Spleen (tissue), 7 donors: ENCODE measurements around the gene JADE3.

Source experiments
- POLR2A ChIP-seq, 3 donors: fragments of 450-650 bp; IDR thresholded peaks; one replicate each; pipeline ENCODE4 v1.5.1; 2017; ENCODE audit warnings: antibody characterized with exemption in 3 of 3, mild to moderate bottlenecking in 1 of 3
- POLR2AphosphoS5 ChIP-seq, 3 donors: sonication (generic); formaldehyde crosslinking; IDR thresholded peaks; one replicate each; pipeline ENCODE4 v1.5.1; 2017; ENCODE audit warnings: antibody characterized with exemption in 3 of 3
- TF ChIP-seq, protein P1 (sequence below), 11 experiments: fragments of 200-600 bp in 7 of 11; fragments of 450-650 bp in 4 of 11; sonication (generic) in 4 of 11; IDR thresholded peaks in 8 of 11; conservative IDR thresholded peaks in 3 of 11; 1 replicate in 7 of 11; 2 replicates in 4 of 11; pipeline versions ENCODE4 v1.4.0 to v1.8.0; 2016 to 2021; ENCODE audit warnings: antibody characterized with exemption in 11 of 11, inconsistent platforms in 4 of 11, mild to moderate bottlenecking in 1 of 11
- donor health status: DM: no; HTN: no; CAD: no; lungs with moderate emphysema.
- donor health status: DM: no; HTN: no; CAD: no.
- donor health status: DM: no; HTN: no; CAD: no.

DNA sequence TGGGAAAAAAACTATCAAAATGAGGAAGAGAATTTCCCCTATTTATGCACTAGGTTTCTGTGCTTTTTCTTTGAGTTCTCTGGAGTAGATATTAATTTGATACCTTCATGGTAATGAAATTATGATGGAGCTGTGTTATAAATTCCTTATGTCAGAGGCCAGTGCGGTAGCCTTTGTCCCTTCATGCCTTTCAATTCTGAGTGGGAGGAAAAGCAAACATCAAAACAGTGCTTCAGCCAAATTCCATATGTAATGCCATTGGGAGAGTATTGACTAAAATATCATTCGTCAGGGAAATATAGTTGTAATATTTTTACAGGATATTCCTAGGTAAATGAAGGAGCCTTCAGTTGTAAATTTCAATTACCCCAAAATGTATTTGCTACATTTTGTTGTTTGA lies 148.5 kb downstream of the JADE3 start:
- TF ChIP-seq POLR2AphosphoS5 (IDR thresholded peaks at IDR 0.05) (no peak), POLR2A (IDR thresholded peaks at IDR 0.05) (no peak)
- TF ChIP-seq, protein P1, sequence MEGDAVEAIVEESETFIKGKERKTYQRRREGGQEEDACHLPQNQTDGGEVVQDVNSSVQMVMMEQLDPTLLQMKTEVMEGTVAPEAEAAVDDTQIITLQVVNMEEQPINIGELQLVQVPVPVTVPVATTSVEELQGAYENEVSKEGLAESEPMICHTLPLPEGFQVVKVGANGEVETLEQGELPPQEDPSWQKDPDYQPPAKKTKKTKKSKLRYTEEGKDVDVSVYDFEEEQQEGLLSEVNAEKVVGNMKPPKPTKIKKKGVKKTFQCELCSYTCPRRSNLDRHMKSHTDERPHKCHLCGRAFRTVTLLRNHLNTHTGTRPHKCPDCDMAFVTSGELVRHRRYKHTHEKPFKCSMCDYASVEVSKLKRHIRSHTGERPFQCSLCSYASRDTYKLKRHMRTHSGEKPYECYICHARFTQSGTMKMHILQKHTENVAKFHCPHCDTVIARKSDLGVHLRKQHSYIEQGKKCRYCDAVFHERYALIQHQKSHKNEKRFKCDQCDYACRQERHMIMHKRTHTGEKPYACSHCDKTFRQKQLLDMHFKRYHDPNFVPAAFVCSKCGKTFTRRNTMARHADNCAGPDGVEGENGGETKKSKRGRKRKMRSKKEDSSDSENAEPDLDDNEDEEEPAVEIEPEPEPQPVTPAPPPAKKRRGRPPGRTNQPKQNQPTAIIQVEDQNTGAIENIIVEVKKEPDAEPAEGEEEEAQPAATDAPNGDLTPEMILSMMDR (IDR thresholded peaks at IDR 0.05 in 8 of 11, conservative IDR thresholded peaks at IDR 0.05 in 3 of 11): no peak
